WI38 (cell line): ENCODE data around the gene PDZD7.

Experiments
- H3K4me3 ChIP-seq: 2 replicates; pipeline ENCODE4 v1.5.1; 2011; ENCODE audit warnings: low read depth, mild to moderate bottlenecking, control low read depth, low read length
- TF ChIP-seq, protein P1 (sequence below): IDR thresholded peaks from 2 replicates; pipeline ENCODE4 v1.5.1; 2012; ENCODE audit warnings: low read depth, mild to moderate bottlenecking, control low read depth, low read length

PDZD7 gene

GRCh38 chr10:101005361-101005760 lies 25.6 kb downstream of the PDZD7 start:
- TF ChIP-seq, protein P1, sequence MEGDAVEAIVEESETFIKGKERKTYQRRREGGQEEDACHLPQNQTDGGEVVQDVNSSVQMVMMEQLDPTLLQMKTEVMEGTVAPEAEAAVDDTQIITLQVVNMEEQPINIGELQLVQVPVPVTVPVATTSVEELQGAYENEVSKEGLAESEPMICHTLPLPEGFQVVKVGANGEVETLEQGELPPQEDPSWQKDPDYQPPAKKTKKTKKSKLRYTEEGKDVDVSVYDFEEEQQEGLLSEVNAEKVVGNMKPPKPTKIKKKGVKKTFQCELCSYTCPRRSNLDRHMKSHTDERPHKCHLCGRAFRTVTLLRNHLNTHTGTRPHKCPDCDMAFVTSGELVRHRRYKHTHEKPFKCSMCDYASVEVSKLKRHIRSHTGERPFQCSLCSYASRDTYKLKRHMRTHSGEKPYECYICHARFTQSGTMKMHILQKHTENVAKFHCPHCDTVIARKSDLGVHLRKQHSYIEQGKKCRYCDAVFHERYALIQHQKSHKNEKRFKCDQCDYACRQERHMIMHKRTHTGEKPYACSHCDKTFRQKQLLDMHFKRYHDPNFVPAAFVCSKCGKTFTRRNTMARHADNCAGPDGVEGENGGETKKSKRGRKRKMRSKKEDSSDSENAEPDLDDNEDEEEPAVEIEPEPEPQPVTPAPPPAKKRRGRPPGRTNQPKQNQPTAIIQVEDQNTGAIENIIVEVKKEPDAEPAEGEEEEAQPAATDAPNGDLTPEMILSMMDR = no peak
- no peak overlapping the region for H3K4me3 ChIP-seq

GRCh38 chr10:101003639-101004206 lies 27.2 kb downstream of the PDZD7 start:
- H3K4me3 ChIP-seq = no peak overlapping the region
- TF ChIP-seq, protein P1 = no peak

GRCh38 chr10:101002456-101002855 lies 28.5 kb downstream of the PDZD7 start:
- TF ChIP-seq, protein P1 = no peak
- peak overlapping the region; percentile 91 for H3K4me3 ChIP-seq

DNA sequence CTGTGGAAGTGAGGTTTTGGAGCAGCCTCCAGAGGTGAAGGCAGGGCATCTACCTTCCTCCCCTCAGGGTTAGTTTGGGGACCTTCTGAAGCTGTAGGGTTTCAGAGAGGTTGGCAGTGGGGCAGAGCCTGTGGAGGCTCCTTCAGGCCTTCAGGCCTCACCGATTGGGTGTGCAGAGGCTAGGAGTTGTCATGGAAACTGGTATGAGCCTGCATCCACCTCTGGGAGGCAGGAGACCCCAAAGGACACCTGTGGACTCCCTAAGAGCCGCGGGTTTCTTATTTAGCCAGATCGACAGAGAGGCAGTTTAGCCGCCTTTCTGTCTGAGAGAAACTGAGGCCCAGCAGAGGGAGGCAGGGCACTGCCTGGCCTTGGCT lies 29.3 kb downstream of the PDZD7 start:
- TF ChIP-seq, protein P1 = no peak
- H3K4me3 ChIP-seq = peak overlapping the region; percentile 91

DNA sequence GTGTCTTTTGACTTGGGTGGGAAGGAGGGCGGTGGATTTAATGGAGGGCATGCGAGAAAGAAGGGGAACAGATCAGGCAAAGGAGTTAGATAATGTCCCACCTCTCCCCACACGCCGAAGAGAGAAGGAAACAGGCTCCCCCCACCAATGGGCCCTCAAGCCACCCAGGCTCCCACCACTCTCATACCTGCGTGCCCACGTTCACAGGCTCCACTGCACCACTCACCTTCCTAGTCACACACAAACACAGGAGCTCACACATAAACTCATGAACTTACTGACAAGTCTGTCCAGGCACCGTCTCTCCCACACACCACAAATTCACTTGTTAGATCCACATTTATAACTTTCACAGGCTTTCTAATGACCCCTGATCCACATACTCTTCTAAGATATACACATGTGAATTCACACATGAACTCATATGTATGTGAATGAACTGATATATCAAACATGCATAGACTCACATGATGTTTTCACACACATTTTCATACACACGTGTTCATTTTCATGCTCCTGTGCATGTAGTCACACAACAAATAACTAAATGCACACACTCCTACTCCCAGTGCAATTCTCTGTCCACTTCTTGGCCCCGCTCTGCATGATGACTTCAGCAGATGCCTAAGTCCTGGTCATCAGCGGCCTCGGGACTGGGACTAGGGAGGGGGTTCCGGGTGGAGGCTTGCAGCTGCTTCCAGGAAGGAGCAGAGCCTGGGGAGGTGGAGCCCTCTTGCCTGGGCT lies 29.8 kb downstream of the PDZD7 start:
- H3K4me3 ChIP-seq = peak overlapping the region; percentile 91
- TF ChIP-seq, protein P1 = no peak

DNA sequence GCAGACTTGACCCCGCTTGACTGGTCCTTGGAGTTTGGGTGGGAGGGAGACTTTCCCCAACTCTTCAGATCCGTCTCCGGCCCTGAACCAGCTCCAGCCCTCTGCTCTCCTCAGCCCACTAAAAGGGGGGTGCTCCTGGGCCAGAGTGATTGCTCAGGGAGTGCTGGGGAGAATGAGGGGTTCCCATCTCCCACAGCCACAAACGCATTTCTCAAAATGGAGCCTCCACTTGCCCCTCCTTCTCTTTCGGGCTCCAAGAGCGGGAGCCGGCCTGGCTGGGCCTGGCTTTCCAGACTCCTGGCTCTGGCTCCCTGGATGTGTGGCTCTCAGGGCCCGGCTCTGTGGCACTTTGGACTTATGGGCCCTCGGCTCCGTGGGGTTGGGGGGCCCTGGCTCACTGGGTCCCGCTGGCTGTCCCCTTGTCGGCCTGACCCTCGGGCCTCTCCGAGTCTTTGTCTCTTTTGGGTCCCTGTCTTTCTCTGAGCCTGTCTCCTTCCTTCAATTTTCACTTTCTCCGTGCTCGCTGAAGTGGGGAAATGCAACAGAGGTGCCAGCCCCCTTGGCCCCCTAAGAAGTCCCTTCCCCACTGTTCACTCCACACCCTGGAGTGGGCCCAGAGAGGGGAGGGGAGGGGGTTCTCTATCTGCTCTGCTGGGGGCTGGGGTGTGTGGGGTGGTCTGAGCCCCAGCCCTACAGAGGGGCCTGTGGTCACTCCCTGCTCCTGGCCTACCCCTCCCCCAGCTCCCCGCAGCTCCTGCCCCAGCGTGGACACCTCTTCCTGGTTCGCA lies 30.6 kb downstream of the PDZD7 start:
- TF ChIP-seq, protein P1 = no peak
- peak overlapping the region; percentile 91 for H3K4me3 ChIP-seq

GRCh38 chr10:100999742-101000126 lies 31.2 kb downstream of the PDZD7 start, which contains the start of gene LZTS2:
LZTS2 (plus strand) TSS chr10:100999808; CDS start chr10:101002539, 2,731 bp downstream.
- TF ChIP-seq, protein P1 = no peak
- H3K4me3 ChIP-seq = peak within 1 kb of the TSS; percentile 91
